Measurements from ENCODE around the gene MRPS25.

Gene MRPS25

GRCh38 chr3:15056676-15057404, 8.3 kb downstream of the MRPS25 start:
- H4K20me1 ChIP-seq (ENCODE audit: insufficient read depth, low read length): peaks cover 7% of the 10 kb centered on the region; the same call in 1 of the 2 replicates
- H3K4me2 ChIP-seq (ENCODE audit: low read length): no peak overlapping the region
- peaks cover 89% of the 10 kb centered on the region for H3K79me2 ChIP-seq (ENCODE audit: low read length)
- no peak overlapping the region for H3K9ac ChIP-seq (ENCODE audit: low read length)
- no peak overlapping the region for H2AFZ ChIP-seq (ENCODE audit: low read depth, low read length)
- H3K27me3 ChIP-seq (ENCODE audit: low read depth, low read length): no peaks in the 10 kb centered on the region
- H3K36me3 ChIP-seq (replicated peaks; ENCODE audit: low read depth, low read length): peaks cover 53% of the 10 kb centered on the region
- no peak overlapping the region for H3K27ac ChIP-seq (ENCODE audit: low read length)
- peaks cover 10% of the 10 kb centered on the region for H3K4me1 ChIP-seq (ENCODE audit: low read length)
- no peak overlapping the region for H3K4me3 ChIP-seq (ENCODE audit: low read length)
- TF ChIP-seq EZH2phosphoT487 (IDR thresholded peaks at IDR 0.05; ENCODE audit: low read depth) (no peak), CTCF (IDR thresholded peaks at IDR 0.05; ENCODE audit: low read depth, low read length) (no peak)
- H3K9me3 ChIP-seq (ENCODE audit: insufficient read depth, low read length): no peaks in the 10 kb centered on the region

- peaks cover 53% of the 10 kb centered on the region for H3K36me3 ChIP-seq (replicated peaks; ENCODE audit: low read depth, low read length)
- H3K27ac ChIP-seq (ENCODE audit: low read length): no peak overlapping the region
- peaks cover 28% of the 10 kb centered on the region for H3K4me1 ChIP-seq (ENCODE audit: low read length)
- H3K79me2 ChIP-seq (ENCODE audit: low read length): peaks cover 98% of the 10 kb centered on the region
- no peak overlapping the region for H3K4me2 ChIP-seq (ENCODE audit: low read length)
- H3K9me3 ChIP-seq (ENCODE audit: insufficient read depth, low read length): no peaks in the 10 kb centered on the region
- peaks cover 14% of the 10 kb centered on the region for H4K20me1 ChIP-seq (ENCODE audit: insufficient read depth, low read length)
- H3K27me3 ChIP-seq (ENCODE audit: low read depth, low read length): no peaks in the 10 kb centered on the region
- no peak overlapping the region for H3K4me3 ChIP-seq (ENCODE audit: low read length)
- TF ChIP-seq EZH2phosphoT487 (IDR thresholded peaks at IDR 0.05; ENCODE audit: low read depth): no peak
- no peak for TF ChIP-seq CTCF (IDR thresholded peaks at IDR 0.05; ENCODE audit: low read depth, low read length)
- H2AFZ ChIP-seq (ENCODE audit: low read depth, low read length): no peak overlapping the region
- no peak overlapping the region for H3K9ac ChIP-seq (ENCODE audit: low read length)
These were observed 10.0 kb downstream of the MRPS25 start for GRCh38 chr3:15055019-15055557.

GRCh38 chr3:15053541-15053940, 11.6 kb downstream of the MRPS25 start:
- TF ChIP-seq CTCF (IDR thresholded peaks at IDR 0.05; ENCODE audit: low read depth, low read length) (no peak), EZH2phosphoT487 (IDR thresholded peaks at IDR 0.05; ENCODE audit: low read depth) (no peak)
- Histone ChIP-seq H3K27ac (ENCODE audit: low read length) (no peak overlapping the region), H3K9ac (ENCODE audit: low read length) (no peak overlapping the region), H4K20me1 (ENCODE audit: insufficient read depth, low read length) (peaks cover 25% of the 10 kb centered on the region), H3K9me3 (ENCODE audit: insufficient read depth, low read length) (no peaks in the 10 kb centered on the region), H3K79me2 (ENCODE audit: low read length) (peaks cover 98% of the 10 kb centered on the region), H2AFZ (ENCODE audit: low read depth, low read length) (no peak overlapping the region), H3K27me3 (ENCODE audit: low read depth, low read length) (no peaks in the 10 kb centered on the region), H3K4me1 (ENCODE audit: low read length) (peaks cover 37% of the 10 kb centered on the region), H3K36me3 (replicated peaks; ENCODE audit: low read depth, low read length) (peaks cover 55% of the 10 kb centered on the region), H3K4me2 (ENCODE audit: low read length) (no peak overlapping the region), H3K4me3 (ENCODE audit: low read length) (no peak overlapping the region)

GRCh38 chr3:15052335-15053242, 12.5 kb downstream of the MRPS25 start:
- TF ChIP-seq CTCF (IDR thresholded peaks at IDR 0.05; ENCODE audit: low read depth, low read length) (no peak), EZH2phosphoT487 (IDR thresholded peaks at IDR 0.05; ENCODE audit: low read depth) (no peak)
- no peak overlapping the region for H3K4me3 ChIP-seq (ENCODE audit: low read length)
- H4K20me1 ChIP-seq (ENCODE audit: insufficient read depth, low read length): peaks cover 25% of the 10 kb centered on the region
- no peaks in the 10 kb centered on the region for H3K9me3 ChIP-seq (ENCODE audit: insufficient read depth, low read length)
- H3K79me2 ChIP-seq (ENCODE audit: low read length): peaks cover 90% of the 10 kb centered on the region
- H3K4me1 ChIP-seq (ENCODE audit: low read length): peaks cover 37% of the 10 kb centered on the region
- H3K36me3 ChIP-seq (replicated peaks; ENCODE audit: low read depth, low read length): peaks cover 62% of the 10 kb centered on the region
- no peak overlapping the region for H3K9ac ChIP-seq (ENCODE audit: low read length)
- no peak overlapping the region; the same call in 1 of the 2 replicates for H3K27ac ChIP-seq (ENCODE audit: low read length)
- no peak overlapping the region for H3K4me2 ChIP-seq (ENCODE audit: low read length)
- no peak overlapping the region for H2AFZ ChIP-seq (ENCODE audit: low read depth, low read length)
- no peaks in the 10 kb centered on the region for H3K27me3 ChIP-seq (ENCODE audit: low read depth, low read length)

All from OCI-LY3 (cell line).